GM18507 (cell line): ENCODE results near the gene PPP1R11.

Experiments
- DNase-seq: peaks from one replicate; pipeline ENCODE4 v3.0.0; 2011; ENCODE audit warnings: low read depth; ENCODE audit not compliant: insufficient read length; ENCODE audit errors: extremely low spot score
- FAIRE-seq: peaks from 2 replicates; lab custom pipeline; 2011; peaks lifted over from hg19 to GRCh38; lab: Jason Lieb, UNC

PPP1R11 gene

DNA sequence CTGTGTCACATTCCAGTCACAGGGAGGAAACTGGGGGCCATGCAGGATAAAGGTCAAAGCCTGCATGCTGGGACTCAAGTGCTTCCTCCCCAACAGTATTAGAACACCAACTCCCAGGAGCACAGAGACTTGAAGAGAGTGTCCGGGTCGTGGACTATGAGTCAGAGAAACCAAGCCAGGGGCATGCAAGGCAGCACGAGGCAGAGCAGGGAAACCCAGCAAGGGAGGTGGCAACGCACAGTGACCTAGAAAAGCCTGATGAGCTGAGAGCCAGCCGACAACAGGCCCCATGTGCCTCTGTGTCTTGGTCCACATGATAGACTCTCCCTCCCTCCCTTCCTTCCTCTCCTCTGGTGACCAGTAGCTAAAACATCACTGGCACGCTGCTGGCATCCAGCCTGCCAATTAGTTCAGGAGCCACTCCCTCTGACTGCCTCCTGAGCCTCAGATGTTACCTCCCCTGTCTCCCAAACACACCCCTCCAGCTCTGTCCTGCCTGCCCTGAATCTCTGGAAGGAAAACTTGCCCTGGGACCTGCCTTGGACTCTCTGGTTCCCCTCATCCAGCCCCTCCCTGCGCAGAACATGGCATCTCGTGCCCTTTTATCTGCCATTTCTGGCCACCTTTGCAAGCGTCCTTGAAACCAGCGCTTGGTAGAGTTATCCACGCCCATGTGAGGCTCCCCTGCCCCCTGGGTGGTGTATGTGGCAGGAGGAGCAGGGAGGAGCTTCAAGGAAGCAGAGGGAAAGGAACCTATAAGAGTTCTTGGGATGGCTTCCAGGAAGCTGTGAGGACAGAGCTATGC, 24.8 kb downstream of the PPP1R11 start:
- DNase-seq: no peak
- no peak for FAIRE-seq

GRCh38 chr6:30092852-30093543, 26.0 kb downstream of the PPP1R11 start:
- DNase-seq (no peak), FAIRE-seq (no peak)

- FAIRE-seq (no peak), DNase-seq (no peak)
Observed at GRCh38 chr6:30093951-30094661, 27.1 kb downstream of the PPP1R11 start.

GRCh38 chr6:30096829-30097228, 29.8 kb downstream of the PPP1R11 start:
- DNase-seq: no peak
- FAIRE-seq: no peak

DNA sequence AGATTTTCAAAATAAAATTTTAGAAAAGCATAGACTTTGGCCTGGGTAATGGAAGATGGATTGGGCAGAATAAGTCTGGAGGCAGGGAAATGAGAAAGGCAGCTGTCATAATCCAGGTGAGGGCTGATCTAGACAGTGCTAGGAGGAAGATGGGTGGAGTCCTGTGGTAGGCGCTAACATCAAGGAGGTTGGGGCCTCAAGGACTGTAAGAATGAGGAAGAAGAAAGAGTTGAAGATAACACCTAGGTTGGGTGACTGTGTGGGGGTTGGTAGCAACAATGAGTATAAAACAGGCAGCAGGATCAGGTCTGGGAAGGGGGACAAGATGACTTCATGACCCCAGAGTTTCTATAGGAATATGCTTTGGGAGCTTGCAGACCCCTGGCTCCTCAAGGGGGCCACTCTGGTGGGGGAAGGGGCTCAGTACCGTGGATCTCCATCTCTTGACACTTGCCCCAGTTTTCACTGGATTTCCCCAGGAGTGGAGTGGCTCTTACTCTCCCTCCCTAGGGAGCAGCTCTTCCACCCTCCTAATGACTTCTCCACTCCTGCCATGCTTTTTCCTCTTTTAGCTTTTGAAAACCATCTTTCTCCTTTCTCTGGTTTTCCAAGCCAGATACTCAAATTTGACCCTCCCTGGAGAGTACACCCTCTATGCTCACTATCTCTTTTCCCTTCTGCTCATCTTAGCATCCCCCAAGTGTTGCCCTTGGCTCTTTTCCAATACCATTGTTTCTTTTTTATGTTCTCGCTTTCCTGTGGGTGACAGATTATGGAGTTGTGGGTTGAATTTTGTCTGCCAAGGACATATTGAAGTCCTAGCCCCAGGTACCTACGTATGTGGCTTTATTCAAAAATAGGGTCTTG, 31.1 kb downstream of the PPP1R11 start:
- DNase-seq: no peak
- no peak for FAIRE-seq

DNA sequence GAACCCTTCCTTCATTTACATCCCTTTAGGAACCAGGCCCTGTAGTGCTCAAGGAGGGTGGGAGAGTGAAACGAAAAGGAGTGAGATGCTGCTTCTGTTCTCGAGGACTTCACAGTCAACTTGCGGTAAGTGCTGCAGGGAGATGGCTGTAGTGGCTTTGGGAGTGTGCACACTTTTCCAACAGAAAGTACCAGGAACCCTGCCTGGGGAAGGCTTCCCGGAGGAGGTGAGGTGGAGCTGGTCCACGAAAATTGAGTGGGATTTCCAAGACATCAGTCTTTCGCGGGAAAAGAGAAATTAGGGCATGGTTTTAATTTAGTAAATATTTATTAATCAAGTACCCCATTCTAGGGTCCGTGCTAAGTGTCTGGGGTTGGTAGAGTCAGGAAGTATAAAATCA, 33.2 kb downstream of the PPP1R11 start:
- DNase-seq: no peak
- FAIRE-seq: no peak

- FAIRE-seq: no peak
- no peak for DNase-seq
Observed at GRCh38 chr6:30100585-30101443, 33.8 kb downstream of the PPP1R11 start.

DNA sequence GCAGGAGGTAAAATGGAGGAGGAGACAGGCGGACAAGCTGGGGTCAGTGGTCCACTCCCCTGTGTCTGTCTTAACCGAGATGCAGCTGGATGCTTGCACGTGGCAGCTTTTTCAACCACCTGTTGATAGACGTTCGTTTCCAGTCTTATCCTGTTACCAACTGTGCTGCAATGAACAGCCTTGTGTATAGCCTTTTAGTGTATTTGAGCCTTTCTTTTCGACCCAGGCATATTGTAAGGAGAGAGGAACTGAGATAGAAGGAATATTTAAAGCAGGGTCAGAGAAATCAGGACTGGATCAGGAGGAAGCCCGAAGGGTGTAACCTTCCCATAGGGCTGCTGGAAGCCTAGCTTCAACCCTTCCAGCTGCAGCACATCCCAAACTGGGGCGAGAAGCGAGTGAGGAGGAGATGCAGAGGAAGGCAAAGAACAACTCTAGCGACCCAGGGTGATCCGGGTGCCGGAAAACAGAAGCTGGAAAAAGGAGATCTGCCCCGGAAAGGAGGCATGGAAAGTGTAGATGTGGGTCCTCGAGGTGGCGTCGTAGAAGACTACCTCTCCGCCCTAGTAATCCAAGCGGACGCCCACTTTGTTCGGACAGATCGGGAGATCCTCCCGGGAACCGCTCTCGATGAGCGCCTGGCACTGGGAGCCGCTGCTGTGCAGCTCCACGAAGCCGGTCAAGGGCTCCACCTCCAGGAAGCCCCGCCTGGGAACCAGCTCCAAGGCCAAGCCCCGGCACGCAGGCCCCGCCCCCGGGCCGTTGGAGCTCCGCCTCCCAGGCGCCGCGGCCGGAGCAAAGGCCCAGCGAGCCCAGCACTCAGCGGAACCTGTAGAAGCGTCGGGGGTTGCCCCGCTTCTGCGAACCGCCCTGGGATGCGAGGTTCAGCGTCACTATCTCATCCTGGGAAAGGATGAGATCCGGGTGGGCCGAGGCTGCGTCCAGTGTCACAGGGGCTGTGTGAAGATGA, 34.7 kb downstream of the PPP1R11 start:
- FAIRE-seq: no peak
- DNase-seq: peak; percentile 56

DNA sequence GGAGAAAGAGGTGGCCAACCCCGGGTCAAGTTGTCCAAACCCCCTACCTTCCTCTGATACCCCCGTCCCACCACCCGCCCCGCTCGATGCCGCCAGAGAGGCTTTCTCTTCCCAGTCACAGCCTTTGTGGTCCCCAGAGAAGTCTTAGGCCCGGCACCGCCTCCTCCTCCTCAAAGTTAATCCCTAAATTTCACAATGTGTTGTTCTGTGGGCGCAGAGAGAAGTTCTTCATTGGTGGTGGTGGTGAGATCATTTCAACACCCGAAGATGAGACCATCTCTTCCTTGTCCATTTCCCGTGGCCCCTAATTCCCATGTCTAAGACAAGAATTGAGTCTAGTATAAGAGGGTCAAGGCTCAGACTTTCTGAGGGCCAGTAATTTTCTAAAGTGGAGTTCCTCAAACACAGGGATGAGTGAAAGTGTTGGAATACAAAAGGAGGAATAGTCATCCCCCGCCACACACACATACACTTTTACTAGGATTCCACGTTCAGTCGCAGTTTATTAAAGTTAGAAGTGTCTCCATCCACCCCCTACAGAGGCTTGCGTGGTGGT, 35.5 kb downstream of the PPP1R11 start:
- DNase-seq: no peak
- FAIRE-seq: no peak

GRCh38 chr6:30102970-30103871, 36.2 kb downstream of the PPP1R11 start:
- FAIRE-seq: peak; percentile 90
- DNase-seq: peak; percentile 74

DNA sequence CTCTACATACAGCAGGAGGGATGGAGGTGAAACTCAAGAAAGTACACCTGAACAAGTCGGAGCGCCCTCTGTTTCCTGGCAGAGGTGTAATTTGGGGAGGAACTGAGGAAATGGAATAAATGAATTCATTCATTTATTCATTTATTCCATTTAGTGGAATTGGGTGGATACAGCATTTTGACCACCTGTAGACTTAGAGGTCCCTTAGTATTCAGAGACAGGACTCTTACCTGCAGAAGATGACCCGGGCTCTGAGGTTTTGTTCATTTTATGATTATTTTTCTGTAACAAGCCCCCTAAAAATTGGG, 36.8 kb downstream of the PPP1R11 start:
- FAIRE-seq (no peak), DNase-seq (no peak)

DNA sequence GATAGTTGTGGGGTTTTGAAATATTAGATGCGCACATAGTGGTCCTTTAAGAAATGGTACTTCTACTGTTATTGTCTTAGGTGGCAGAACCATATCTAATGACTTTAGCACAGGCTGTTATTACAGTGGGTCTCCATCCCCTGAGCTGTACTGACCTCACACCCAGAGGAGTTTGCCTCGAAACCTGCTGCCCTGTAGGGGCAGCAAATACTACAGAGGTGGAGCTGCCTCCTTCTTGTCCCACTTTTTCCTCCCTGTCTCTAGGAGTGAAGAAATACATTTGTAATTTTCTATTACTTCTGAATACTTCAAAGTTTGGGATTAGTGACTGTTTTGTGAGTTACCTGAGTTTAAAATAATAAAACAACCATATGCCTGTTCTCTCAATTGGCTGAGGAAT, 37.7 kb downstream of the PPP1R11 start:
- no peak for FAIRE-seq
- no peak for DNase-seq

- no peak for FAIRE-seq
Observed at GRCh38 chr6:30111266-30111856, 44.4 kb downstream of the PPP1R11 start.

GRCh38 chr6:30112402-30112994, 45.5 kb downstream of the PPP1R11 start:
- no peak for DNase-seq
- FAIRE-seq: no peak

More at GRCh38 chr6:30111266-30111856, 44.4 kb downstream of the PPP1R11 start:
- no peak for DNase-seq

GRCh38 chr6:30113003-30113759, 46.2 kb downstream of the PPP1R11 start, which contains the start of gene TRIM31:
Gene TRIM31, minus strand, starts transcription at chr6:30113090. Its CDS starts 285 bp downstream, at chr6:30112805.
- FAIRE-seq (peak; percentile 86), DNase-seq (no peak)
